Tibial nerve (tissue), 4 donors: ENCODE measurements around the gene PALS2. TPM values are rescaled to one million over a fixed set of nuclear protein-coding genes. Genes with fewer than 3 reads are reported as not detected.

ENCODE experiments used
- DNase-seq, 2 donors: peaks; one replicate each; pipeline ENCODE4 v3.0.0-alpha.2; 2019; ENCODE audit warnings: low spot score in 2 of 2
- H3K27ac ChIP-seq, 4 donors: fragments of 200-600 bp; sonication (generic) in 3 of 4; one replicate each; pipeline ENCODE4 v1.5.1; 2017 to 2019; ENCODE audit warnings: mild to moderate bottlenecking in 1 of 4
- H3K27me3 ChIP-seq, 2 donors: fragments of 200-600 bp; sonication (generic) in 1 of 2; one replicate each; pipeline versions ENCODE4 v1.5.1 to v1.6.0; 2017 to 2019
- H3K36me3 ChIP-seq, 3 donors: fragments of 200-600 bp; sonication (generic); one replicate each; pipeline ENCODE4 v1.5.1; 2018 to 2019
- H3K4me1 ChIP-seq, 4 donors: fragments of 200-600 bp; sonication (generic) in 3 of 4; one replicate each; pipeline ENCODE4 v1.5.1; 2017 to 2019
- H3K4me3 ChIP-seq, 4 donors: fragments of 200-600 bp; sonication (generic) in 3 of 4; one replicate each; pipeline ENCODE4 v1.5.1; 2017 to 2019; ENCODE audit warnings: mild to moderate bottlenecking in 1 of 4, moderate library complexity in 1 of 4
- H3K9me3 ChIP-seq, 4 donors: fragments of 200-600 bp; sonication (generic) in 3 of 4; one replicate each; pipeline ENCODE4 v1.5.1; 2017 to 2019
- EP300 ChIP-seq, 2 donors: sonication (generic); formaldehyde crosslinking; IDR thresholded peaks; one replicate each; pipeline ENCODE4 v1.6.1; 2017; ENCODE audit warnings: antibody characterized with exemption in 2 of 2, mild to moderate bottlenecking in 1 of 2
- POLR2A ChIP-seq, 2 donors: fragments of 450-650 bp; IDR thresholded peaks; one replicate each; pipeline ENCODE4 v1.6.1; 2017; ENCODE audit warnings: antibody characterized with exemption in 2 of 2, mild to moderate bottlenecking in 2 of 2, moderate library complexity in 2 of 2
- WGBS, 2 donors: methylation state at CpG; one replicate each; pipeline ENCODE4 v1.1.5; 2018; 5-methylcytosine and 5-hydroxymethylcytosine counted together
- total RNA-seq, 4 donors: library from RNA; depleted of rRNA; stranded (reverse); fragments of >200 nt; gene quantifications; one replicate each; pipeline ENCODE4 v1.1.0, GENCODE V29; 2016
- TF ChIP-seq, protein P1 (sequence below), 5 experiments: fragments of 200-600 bp in 3 of 5; fragments of 450-650 bp in 2 of 5; sonication (generic) in 3 of 5; IDR thresholded peaks; one replicate each; pipeline ENCODE4 v1.5.1; 2016 to 2019; ENCODE audit warnings: antibody characterized with exemption in 5 of 5, mild to moderate bottlenecking in 3 of 5, moderate library complexity in 2 of 5

PALS2 gene
- total RNA-seq, 4 donors from 2014 or later = 28.2 to 35.1 (median 31.5) TPM

DNA sequence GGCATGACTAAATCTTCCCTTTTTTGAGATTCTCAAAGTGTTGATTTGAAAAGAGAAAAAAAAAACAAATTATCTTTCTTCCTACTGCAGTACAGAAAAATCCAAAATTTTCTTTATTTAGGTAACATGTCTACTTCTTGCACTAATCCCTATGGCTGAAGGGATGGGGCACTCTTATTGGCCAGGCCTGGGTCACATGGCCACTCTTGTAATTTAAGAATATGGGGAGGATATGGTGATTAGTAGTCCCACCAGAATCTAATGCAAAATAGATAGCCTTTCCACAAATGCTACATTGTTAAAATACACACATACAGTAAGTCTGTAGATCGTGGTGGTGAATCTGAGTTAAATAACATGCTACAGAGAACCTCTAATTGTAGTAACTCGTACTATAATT, 7.0 kb upstream of the PALS2 start:
- H3K27me3 ChIP-seq = no peaks in the 10 kb centered on the region
- no peaks in the 10 kb centered on the region for H3K4me1 ChIP-seq
- no peaks in the 10 kb centered on the region for H3K9me3 ChIP-seq
- no peaks in the 10 kb centered on the region for H3K36me3 ChIP-seq
- no peak overlapping the region for H3K27ac ChIP-seq
- DNase-seq = no peak
- no peak overlapping the region for H3K4me3 ChIP-seq
- 41 to 55% methylated on average over 2 of the region's 2 CpGs for WGBS, 2 donors
- TF ChIP-seq EP300 (IDR thresholded peaks at IDR 0.05) (no peak), POLR2A (IDR thresholded peaks at IDR 0.05) (no peak)
- TF ChIP-seq, protein P1, sequence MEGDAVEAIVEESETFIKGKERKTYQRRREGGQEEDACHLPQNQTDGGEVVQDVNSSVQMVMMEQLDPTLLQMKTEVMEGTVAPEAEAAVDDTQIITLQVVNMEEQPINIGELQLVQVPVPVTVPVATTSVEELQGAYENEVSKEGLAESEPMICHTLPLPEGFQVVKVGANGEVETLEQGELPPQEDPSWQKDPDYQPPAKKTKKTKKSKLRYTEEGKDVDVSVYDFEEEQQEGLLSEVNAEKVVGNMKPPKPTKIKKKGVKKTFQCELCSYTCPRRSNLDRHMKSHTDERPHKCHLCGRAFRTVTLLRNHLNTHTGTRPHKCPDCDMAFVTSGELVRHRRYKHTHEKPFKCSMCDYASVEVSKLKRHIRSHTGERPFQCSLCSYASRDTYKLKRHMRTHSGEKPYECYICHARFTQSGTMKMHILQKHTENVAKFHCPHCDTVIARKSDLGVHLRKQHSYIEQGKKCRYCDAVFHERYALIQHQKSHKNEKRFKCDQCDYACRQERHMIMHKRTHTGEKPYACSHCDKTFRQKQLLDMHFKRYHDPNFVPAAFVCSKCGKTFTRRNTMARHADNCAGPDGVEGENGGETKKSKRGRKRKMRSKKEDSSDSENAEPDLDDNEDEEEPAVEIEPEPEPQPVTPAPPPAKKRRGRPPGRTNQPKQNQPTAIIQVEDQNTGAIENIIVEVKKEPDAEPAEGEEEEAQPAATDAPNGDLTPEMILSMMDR (IDR thresholded peaks at IDR 0.05) = no peak

DNA sequence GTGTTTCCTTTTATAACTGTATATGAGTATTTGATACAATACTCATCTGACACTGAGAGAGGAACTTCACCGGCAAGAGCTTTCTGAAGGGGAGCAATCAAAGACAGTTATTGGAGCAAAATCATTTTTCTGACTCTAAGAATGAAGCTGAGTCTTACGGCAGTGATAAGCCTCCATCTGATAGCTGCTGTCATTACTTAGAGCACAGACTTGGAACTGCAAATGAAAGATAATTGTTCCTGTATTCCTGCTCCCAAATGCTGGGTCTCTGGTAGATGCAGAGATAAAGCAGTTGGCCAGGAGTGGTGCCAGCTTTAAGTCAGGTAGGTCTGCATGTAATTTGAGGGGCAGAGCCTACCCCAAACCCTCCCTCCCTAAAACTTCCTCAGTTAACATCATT, 2.3 kb upstream of the PALS2 start:
- Histone ChIP-seq H3K4me3 (no peak overlapping the region), H3K36me3 (no peaks in the 10 kb centered on the region), H3K27me3 (no peaks in the 10 kb centered on the region), H3K27ac (no peak overlapping the region), H3K9me3 (no peaks in the 10 kb centered on the region), H3K4me1 (peaks cover 0 to 16% (median 5%) of the 10 kb centered on the region in 4 donors)
- no peak for DNase-seq
- TF ChIP-seq EP300 (IDR thresholded peaks at IDR 0.05) (no peak), POLR2A (IDR thresholded peaks at IDR 0.05) (no peak)
- TF ChIP-seq, protein P1 (IDR thresholded peaks at IDR 0.05) = no peak
- 53 to 63% methylated on average over 2 of the region's 2 CpGs for WGBS, 2 donors

DNA sequence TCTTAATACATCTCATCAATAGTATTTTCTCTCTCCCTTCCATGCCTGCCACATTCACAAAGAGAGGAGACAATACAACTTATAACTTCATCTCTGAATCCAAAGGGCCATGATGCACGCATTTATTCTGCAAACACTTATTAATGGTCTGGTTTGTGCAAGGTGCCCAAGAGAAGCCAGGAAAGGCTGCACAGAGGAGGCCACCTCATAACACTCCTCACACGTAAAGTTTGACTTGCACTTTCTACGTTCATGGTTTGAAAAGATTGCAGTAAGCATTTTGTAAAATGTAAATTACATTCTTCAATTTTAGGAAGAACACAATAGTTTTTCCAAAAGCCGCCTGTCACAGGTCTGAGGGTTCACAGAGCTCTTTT, 1.2 kb upstream of the PALS2 start:
- H3K36me3 ChIP-seq = no peaks in the 10 kb centered on the region
- TF ChIP-seq, protein P1 (IDR thresholded peaks at IDR 0.05) = no peak
- no peak for TF ChIP-seq EP300 (IDR thresholded peaks at IDR 0.05)
- no peak for TF ChIP-seq POLR2A (IDR thresholded peaks at IDR 0.05)

DNA sequence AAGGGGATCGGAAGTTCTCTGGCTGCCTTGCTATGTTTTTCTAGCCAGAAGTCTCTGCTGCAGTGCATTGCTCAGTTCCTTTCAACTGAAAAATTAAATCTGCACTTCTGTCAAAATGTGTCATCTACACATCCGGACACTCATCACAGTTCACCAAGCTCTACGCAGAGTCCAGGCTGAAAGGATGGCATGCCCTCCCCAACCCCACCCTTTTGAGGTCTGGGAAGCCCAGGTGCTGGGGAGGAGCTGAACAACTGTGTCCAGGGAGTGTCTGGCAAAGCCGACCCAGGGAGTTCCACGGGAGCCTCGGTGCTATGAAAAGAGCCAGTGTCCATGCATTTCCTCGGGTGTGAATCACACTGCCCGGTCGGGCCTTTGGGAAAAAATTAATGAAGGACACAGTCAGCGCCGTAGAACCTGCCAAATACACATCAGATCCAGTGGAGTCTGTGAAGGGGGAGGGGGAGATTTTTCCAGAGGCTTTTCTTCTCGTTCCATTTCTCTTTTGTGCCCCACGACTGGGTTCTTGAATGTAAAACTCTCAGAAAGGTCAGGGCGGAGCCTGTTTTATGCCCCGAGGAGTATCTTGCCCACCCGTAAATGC, 757 bp upstream of the PALS2 start:
- peaks cover 0 to 16% (median 5%) of the 10 kb centered on the region in 4 donors for H3K4me1 ChIP-seq
- H3K36me3 ChIP-seq = no peaks in the 10 kb centered on the region
- H3K9me3 ChIP-seq = no peaks in the 10 kb centered on the region
- peak overlapping the region; percentile 59 to 86 (median 76) for H3K4me3 ChIP-seq
- TF ChIP-seq EP300 (IDR thresholded peaks at IDR 0.05) = no peak
- TF ChIP-seq, protein P1 (IDR thresholded peaks at IDR 0.05) = no peak
- no peak for TF ChIP-seq POLR2A (IDR thresholded peaks at IDR 0.05)
- peak overlapping the region; percentile 70 to 92 (median 80) for H3K27ac ChIP-seq
- H3K27me3 ChIP-seq = no peaks in the 10 kb centered on the region
- peak; percentile 8 to 14 for DNase-seq
- 1 to 2% methylated on average over 16 of the region's 16 CpGs for WGBS, 2 donors

More for the DNA sequence above, 1.2 kb upstream of the PALS2 start:
- peaks cover 0 to 16% (median 5%) of the 10 kb centered on the region in 4 donors for H3K4me1 ChIP-seq
- H3K27ac ChIP-seq = peak overlapping the region in 3 of 4 donors; percentile 70 to 92 (median 89)
- H3K9me3 ChIP-seq = no peaks in the 10 kb centered on the region
- H3K27me3 ChIP-seq = no peaks in the 10 kb centered on the region
- 59 to 61% methylated on average over 4 of the region's 4 CpGs for WGBS, 2 donors
- DNase-seq = no peak
- H3K4me3 ChIP-seq = peak overlapping the region in 2 of 4 donors; percentile 59 to 86

DNA sequence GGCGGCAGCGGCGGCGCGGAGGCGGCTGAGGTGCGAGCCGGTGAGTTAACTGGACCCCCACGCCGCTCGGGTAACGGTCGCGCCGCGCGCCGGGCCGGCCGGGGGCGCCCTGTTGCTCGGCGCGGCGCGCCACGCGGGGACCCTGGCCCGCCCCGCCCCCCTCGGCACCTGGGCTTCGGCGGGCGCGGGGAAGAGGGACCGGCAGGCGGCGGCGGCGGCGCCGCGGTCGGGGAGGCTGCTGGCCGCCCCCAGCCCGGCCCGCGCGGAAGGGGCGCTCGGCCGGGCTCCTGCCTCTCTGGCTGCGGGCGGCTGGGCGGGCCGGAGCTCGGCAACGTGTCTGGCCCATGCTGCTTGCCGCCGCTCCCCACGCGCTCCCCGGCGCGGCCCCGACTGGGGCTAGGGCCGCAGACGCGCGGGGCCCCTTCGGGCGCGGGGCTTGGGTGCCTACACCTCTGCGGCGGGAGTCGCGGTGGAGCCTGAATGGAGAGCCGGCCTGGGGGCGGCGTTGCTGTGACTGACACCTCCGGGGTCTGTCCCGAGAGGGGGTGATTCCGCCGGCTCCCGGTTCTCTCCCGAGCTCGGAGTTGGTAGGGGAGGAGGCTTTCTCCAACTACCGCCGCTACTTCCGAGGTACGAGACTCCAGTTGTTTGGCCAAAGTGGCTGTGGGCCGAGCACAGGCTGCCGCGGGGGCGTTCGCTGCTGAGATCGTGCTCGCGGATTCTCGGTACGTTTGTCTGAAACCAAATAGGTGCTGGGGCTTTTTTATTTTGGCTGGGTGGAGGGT, 494 bp downstream of the PALS2 start:
- Histone ChIP-seq H3K27me3 (no peaks in the 10 kb centered on the region), H3K4me3 (peak overlapping the region; percentile 67 to 86 (median 76)), H3K27ac (peak overlapping the region; percentile 66 to 92 (median 82)), H3K9me3 (no peaks in the 10 kb centered on the region), H3K36me3 (no peaks in the 10 kb centered on the region), H3K4me1 (peaks cover 0 to 16% (median 5%) of the 10 kb centered on the region in 4 donors)
- TF ChIP-seq POLR2A (IDR thresholded peaks at IDR 0.05) (no peak), EP300 (IDR thresholded peaks at IDR 0.05) (no peak)
- TF ChIP-seq, protein P1 (IDR thresholded peaks at IDR 0.05) = no peak
- peak; percentile 6 to 15 for DNase-seq
- WGBS, 2 donors = 1% methylated on average over 14 to 40 of the region's 101 CpGs
